ENCODE measurements around the gene SH2D5. TPM values are rescaled to one million over a fixed set of nuclear protein-coding genes. Genes with fewer than 3 reads are reported as not detected.

The SH2D5 gene
- polyA plus RNA-seq, 3 donors, result not detected

- H2AFZ ChIP-seq (ENCODE audit: insufficient read depth, low read depth, low read length, poor library complexity, severe bottlenecking), result no peak overlapping the region
- H3K4me3 ChIP-seq (replicated peaks in 1 of 3; ENCODE audit: low read depth in 2 of 3, low read length in 3 of 3), result no peak overlapping the region
- no peak overlapping the region for H3K27ac Mint-ChIP-seq
- H3K27ac ChIP-seq (ENCODE audit: low read depth in 1 of 2, low read length in 2 of 2), result no peak overlapping the region
- DNase-seq, result no peak
- no peaks in the 10 kb centered on the region for H3K27me3 Mint-ChIP-seq (ENCODE audit: low read depth in 3 of 3)
- H3K4me1 ChIP-seq (ENCODE audit: control insufficient read depth in 1 of 2, insufficient read depth in 2 of 2, low read length in 2 of 2), result no peaks in the 10 kb centered on the region
- no CpG with 5 or more reads among the region's 3 CpGs for WGBS (ENCODE audit: insufficient coverage)
- intact Hi-C loops (cut with micrococcal nuclease), result no loop called here
- H3K4me2 ChIP-seq (replicated peaks; ENCODE audit: extremely low read depth, low read length, poor library complexity, severe bottlenecking), result no peak overlapping the region
- peaks cover 78 to 93% of the 10 kb centered on the region in 2 donors for H3K36me3 Mint-ChIP-seq
- TF ChIP-seq CTCF (IDR thresholded peaks at IDR 0.05), result no peak
- H3K9me3 Mint-ChIP-seq, result no peaks in the 10 kb centered on the region
- no peaks in the 10 kb centered on the region for H3K27me3 ChIP-seq (ENCODE audit: control insufficient read depth in 2 of 2, insufficient read depth in 2 of 2, low read length in 2 of 2)
- peaks cover 8% of the 10 kb centered on the region for H4K20me1 ChIP-seq (ENCODE audit: insufficient read depth, low read length)
- H3K79me2 ChIP-seq (ENCODE audit: insufficient read depth, low read length), result peaks cover 19% of the 10 kb centered on the region
- H3K4me3 Mint-ChIP-seq, result no peak overlapping the region
- H3K9me3 ChIP-seq (replicated peaks in 1 of 2; ENCODE audit: control insufficient read depth in 1 of 2, insufficient read depth in 1 of 2, low read length in 2 of 2), result no peaks in the 10 kb centered on the region
- H3K4me1 Mint-ChIP-seq, result no peaks in the 10 kb centered on the region
- no peak overlapping the region for H3K9ac ChIP-seq (ENCODE audit: insufficient read depth, low read length, poor library complexity, severe bottlenecking)
- peaks cover 96 to 99% of the 10 kb centered on the region in 2 donors for H3K36me3 ChIP-seq (replicated peaks in 1 of 2; ENCODE audit: control insufficient read depth in 1 of 2, insufficient read depth in 2 of 2, low read length in 2 of 2)
These were observed 39.3 kb upstream of the SH2D5 start for GRCh38 chr1:20771780-20772179.

- Histone ChIP-seq H3K36me3 (replicated peaks in 1 of 2; ENCODE audit: control insufficient read depth in 1 of 2, insufficient read depth in 2 of 2, low read length in 2 of 2) (peaks cover 94 to 99% of the 10 kb centered on the region in 2 donors), H2AFZ (ENCODE audit: insufficient read depth, low read depth, low read length, poor library complexity, severe bottlenecking) (no peak overlapping the region), H4K20me1 (ENCODE audit: insufficient read depth, low read length) (no peaks in the 10 kb centered on the region), H3K9ac (ENCODE audit: insufficient read depth, low read length, poor library complexity, severe bottlenecking) (no peak overlapping the region), H3K9me3 (replicated peaks in 1 of 2; ENCODE audit: control insufficient read depth in 1 of 2, insufficient read depth in 1 of 2, low read length in 2 of 2) (no peaks in the 10 kb centered on the region), H3K27me3 (ENCODE audit: control insufficient read depth in 2 of 2, insufficient read depth in 2 of 2, low read length in 2 of 2) (no peaks in the 10 kb centered on the region), H3K27ac (ENCODE audit: low read depth in 1 of 2, low read length in 2 of 2) (no peak overlapping the region), H3K4me2 (replicated peaks; ENCODE audit: extremely low read depth, low read length, poor library complexity, severe bottlenecking) (no peak overlapping the region), H3K79me2 (ENCODE audit: insufficient read depth, low read length) (peaks cover 12% of the 10 kb centered on the region), H3K4me1 (ENCODE audit: control insufficient read depth in 1 of 2, insufficient read depth in 2 of 2, low read length in 2 of 2) (no peaks in the 10 kb centered on the region), H3K4me3 (replicated peaks in 1 of 3; ENCODE audit: low read depth in 2 of 3, low read length in 3 of 3) (no peak overlapping the region)
- H3K27me3 Mint-ChIP-seq (ENCODE audit: low read depth in 3 of 3), result no peaks in the 10 kb centered on the region
- H3K36me3 Mint-ChIP-seq, result peaks cover 83 to 96% of the 10 kb centered on the region in 2 donors
- no peak for TF ChIP-seq CTCF (IDR thresholded peaks at IDR 0.05)
- peak overlapping the region in 1 of 7 donors; percentile 50 for H3K27ac Mint-ChIP-seq
- H3K9me3 Mint-ChIP-seq, result no peaks in the 10 kb centered on the region
- no peak for DNase-seq
- no peak overlapping the region for H3K4me3 Mint-ChIP-seq
- WGBS (ENCODE audit: insufficient coverage), result no CpG with 5 or more reads among the region's 6 CpGs
- H3K4me1 Mint-ChIP-seq, result no peaks in the 10 kb centered on the region
- intact Hi-C loops (cut with micrococcal nuclease), result no loop called here
These were observed 38.0 kb upstream of the SH2D5 start for GRCh38 chr1:20770314-20771087.

Measured in CD14-positive monocyte (primary cell).